Small intestine (tissue), 7 donors: Measurements from ENCODE around the gene COL23A1. TPM values are rescaled to one million over a fixed set of nuclear protein-coding genes. Genes with fewer than 3 reads are reported as not detected.

Experiments
- DNase-seq, 2 donors: peaks; one replicate each; pipeline versions ENCODE4 v3.0.0 to v3.0.0-alpha.2; 2013
- FAIRE-seq: peaks from 2 replicates; lab custom pipeline; 2012; peaks lifted over from hg19 to GRCh38; lab: Jason Lieb, UNC
- H3K27ac ChIP-seq, 3 donors: one replicate each; pipeline ENCODE4 v1.5.1; 2013; ENCODE audit warnings: low read length in 2 of 3, mild to moderate bottlenecking in 2 of 3, control low read depth in 1 of 3, inconsistent platforms in 1 of 3, low read depth in 1 of 3, moderate library complexity in 1 of 3
- H3K27me3 ChIP-seq, 3 donors: one replicate each; pipeline ENCODE4 v1.6.1; 2013; ENCODE audit warnings: low read length in 3 of 3, inconsistent platforms in 1 of 3; ENCODE audit not compliant: control insufficient read depth in 3 of 3, insufficient read depth in 3 of 3
- H3K36me3 ChIP-seq, 3 donors: one replicate each; pipeline ENCODE4 v1.6.1; 2013; ENCODE audit warnings: low read length in 3 of 3, inconsistent platforms in 1 of 3, low read depth in 1 of 3, mild to moderate bottlenecking in 1 of 3, moderate library complexity in 1 of 3; ENCODE audit not compliant: control insufficient read depth in 3 of 3, insufficient read depth in 2 of 3
- H3K4me1 ChIP-seq, 3 donors: one replicate each; pipeline ENCODE4 v1.6.1; 2013; ENCODE audit warnings: low read length in 2 of 3, inconsistent platforms in 1 of 3, low read depth in 1 of 3, mild to moderate bottlenecking in 1 of 3, moderate library complexity in 1 of 3; ENCODE audit not compliant: control insufficient read depth in 3 of 3, insufficient read depth in 2 of 3
- H3K4me3 ChIP-seq, 3 donors: one replicate each; pipeline ENCODE4 v1.5.1; 2013; ENCODE audit warnings: low read length in 3 of 3, control low read depth in 1 of 3, inconsistent platforms in 1 of 3, low read depth in 1 of 3, mild to moderate bottlenecking in 1 of 3, moderate library complexity in 1 of 3
- H3K9me3 ChIP-seq, 2 donors: one replicate each; pipeline ENCODE4 v1.6.1; 2013; ENCODE audit warnings: low read depth in 1 of 2, low read length in 1 of 2; ENCODE audit not compliant: control insufficient read depth in 2 of 2, insufficient read depth in 1 of 2
- WGBS, 3 donors: extraction: QIAGEN DNeasy Blood & Tissue Kit; methylation state at CpG; one replicate each; pipeline ENCODE4 v1.1.7; 2013; 5-methylcytosine and 5-hydroxymethylcytosine counted together
- polyA plus RNA-seq, 4 donors: library from polyadenylated mRNA; stranded (reverse) in 3 of 4; unstranded in 1 of 4; fragments of 200-250 nt in 3 of 4; fragments of 120-200 nt in 1 of 4; gene quantifications; one replicate each; pipeline versions ENCODE4 v1.2.1 to v1.2.3, GENCODE V29; 2013
- donor health status: healthy with polysubstance abuse.
- donor health status: control.
- donor health status: control.
- donor health status: Bipolar disorder and iron deficiency.
- donor health status: healthy.

COL23A1 gene
- polyA plus RNA-seq, 4 donors: 1.4 to 3.2 (median 1.6) TPM; not detected in 1

DNA sequence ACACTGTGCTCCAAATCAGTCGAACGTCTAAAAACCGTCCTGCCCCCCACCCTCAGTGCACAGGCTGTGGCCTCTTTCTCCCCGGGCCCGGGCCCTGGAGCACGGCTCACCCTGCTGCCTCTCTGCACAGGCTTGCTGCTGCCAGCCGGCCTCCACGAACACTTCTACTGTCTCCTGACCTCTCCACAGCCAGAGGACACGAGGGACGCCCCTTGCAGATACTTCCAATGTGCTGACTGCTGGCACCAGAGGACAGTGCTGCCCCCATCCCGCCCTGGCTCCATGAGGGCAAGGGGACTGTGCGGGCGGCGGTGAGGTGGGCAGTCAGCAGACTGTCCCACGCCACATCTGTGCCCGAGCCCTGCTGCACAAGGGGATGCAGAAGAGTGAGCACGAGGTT, 174.8 kb downstream of the COL23A1 start:
- Histone ChIP-seq H3K9me3 (no peaks in the 10 kb centered on the region), H3K4me1 (no peaks in the 10 kb centered on the region), H3K27ac (no peak overlapping the region), H3K4me3 (no peak overlapping the region), H3K27me3 (peaks cover 0 to 2% (median 0%) of the 10 kb centered on the region in 3 donors), H3K36me3 (no peaks in the 10 kb centered on the region)
- no peak for FAIRE-seq
- DNase-seq: no peak
- 76 to 77% (median 76%) methylated on average over 17 of the region's 17 CpGs for WGBS, 3 donors

DNA sequence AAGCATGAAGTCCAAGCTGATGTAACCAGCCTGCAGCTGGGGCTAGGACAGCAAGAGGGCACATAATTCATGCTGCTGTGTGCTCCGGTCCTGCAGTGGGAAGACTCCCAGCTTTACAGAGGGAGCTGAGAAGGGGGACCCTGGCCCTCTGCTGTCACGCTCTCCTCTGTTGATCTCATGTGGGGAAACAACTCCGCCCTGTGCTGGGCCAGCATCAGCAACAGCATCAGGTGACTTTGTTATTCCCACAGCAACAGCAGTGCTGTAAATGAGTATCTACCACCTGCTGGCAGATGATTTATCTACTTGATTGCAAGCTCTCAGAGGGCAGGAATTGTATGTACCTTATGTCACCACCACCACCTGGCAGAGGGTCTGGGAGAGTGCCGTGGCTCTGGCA, 176.2 kb downstream of the COL23A1 start:
- WGBS, 3 donors: 44 to 64% (median 52%) methylated on average over 4 of the region's 4 CpGs
- Histone ChIP-seq H3K27ac (no peak overlapping the region), H3K4me1 (no peaks in the 10 kb centered on the region), H3K27me3 (peaks cover 0 to 2% (median 0%) of the 10 kb centered on the region in 3 donors), H3K9me3 (no peaks in the 10 kb centered on the region), H3K36me3 (no peaks in the 10 kb centered on the region), H3K4me3 (no peak overlapping the region)
- DNase-seq (no peak), FAIRE-seq (no peak)

DNA sequence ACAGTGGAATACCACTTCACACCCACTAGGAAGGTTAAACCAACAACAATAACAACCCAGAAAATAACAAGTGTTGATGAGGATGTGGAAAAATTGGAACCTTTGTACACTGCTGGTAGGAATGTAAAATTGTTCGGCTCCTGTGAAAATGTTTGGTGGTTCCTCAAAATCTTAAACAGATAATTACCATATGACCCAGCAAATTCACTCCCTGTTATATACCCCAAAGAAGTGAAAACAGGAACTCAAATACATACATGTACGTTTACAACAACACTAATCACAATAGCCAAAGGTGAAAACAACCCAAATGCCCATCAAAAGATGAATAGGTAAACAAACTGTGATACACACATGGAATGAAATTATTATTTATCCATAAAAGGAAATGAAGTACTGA, 179.1 kb downstream of the COL23A1 start:
- no peak overlapping the region for H3K4me3 ChIP-seq
- H3K9me3 ChIP-seq: peaks cover 0 to 5% of the 10 kb centered on the region in 2 donors
- 60 to 78% (median 73%) methylated on average over 2 of the region's 2 CpGs for WGBS, 3 donors
- no peak overlapping the region for H3K27ac ChIP-seq
- DNase-seq (no peak), FAIRE-seq (no peak)
- no peaks in the 10 kb centered on the region for H3K4me1 ChIP-seq
- H3K36me3 ChIP-seq: no peaks in the 10 kb centered on the region
- peaks cover 0 to 2% (median 0%) of the 10 kb centered on the region in 3 donors for H3K27me3 ChIP-seq

DNA sequence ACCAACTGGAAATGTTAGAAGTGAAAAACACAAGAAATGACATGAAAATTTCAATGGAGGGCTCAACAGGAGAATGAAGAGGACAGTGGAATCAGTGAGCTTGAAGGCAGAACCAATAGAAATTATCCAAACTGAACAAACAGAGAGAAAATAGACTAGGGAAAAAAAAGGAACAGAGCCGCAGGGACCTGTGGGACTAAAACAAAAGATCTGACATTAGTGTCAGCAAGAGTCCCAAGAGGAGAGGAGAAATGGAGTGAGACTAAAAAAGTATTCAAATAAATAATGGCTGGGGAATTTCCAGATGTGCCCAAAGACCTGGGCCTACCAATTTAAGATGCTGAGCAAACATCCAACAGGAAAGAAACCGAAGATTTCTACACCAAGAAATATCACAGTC, 182.5 kb downstream of the COL23A1 start:
- Histone ChIP-seq H3K27me3 (no peaks in the 10 kb centered on the region), H3K9me3 (peaks cover 0 to 5% of the 10 kb centered on the region in 2 donors), H3K27ac (no peak overlapping the region), H3K4me3 (no peak overlapping the region), H3K4me1 (no peaks in the 10 kb centered on the region), H3K36me3 (no peaks in the 10 kb centered on the region)
- WGBS, 3 donors: 87 to 89% (median 88%) methylated on average over 2 of the region's 2 CpGs
- FAIRE-seq (no peak), DNase-seq (no peak)

DNA sequence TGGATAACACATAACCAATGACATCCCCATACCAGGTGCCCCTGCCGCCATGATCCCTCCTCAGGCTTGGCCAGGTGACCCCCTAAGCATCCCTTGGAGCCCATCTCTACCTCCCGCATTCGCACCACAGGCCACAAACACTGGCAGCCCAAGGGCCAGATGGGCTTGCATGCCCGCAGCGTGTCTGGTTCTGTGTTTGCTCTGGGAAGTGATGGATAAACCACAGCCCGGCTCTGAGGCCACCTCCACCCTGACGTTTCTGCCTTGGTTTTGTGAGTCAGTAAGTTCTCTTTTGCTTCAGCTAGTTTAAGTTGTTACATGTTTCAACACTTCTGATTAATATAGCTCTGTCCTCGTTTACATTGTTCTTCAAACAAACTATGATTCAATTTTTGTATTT, 185.2 kb downstream of the COL23A1 start:
- WGBS, 3 donors: 68 to 73% (median 69%) methylated on average over 8 of the region's 8 CpGs
- Histone ChIP-seq H3K4me1 (no peaks in the 10 kb centered on the region), H3K36me3 (no peaks in the 10 kb centered on the region), H3K9me3 (peaks cover 0 to 5% of the 10 kb centered on the region in 2 donors), H3K27ac (no peak overlapping the region), H3K27me3 (no peaks in the 10 kb centered on the region), H3K4me3 (no peak overlapping the region)
- FAIRE-seq (no peak), DNase-seq (no peak)

DNA sequence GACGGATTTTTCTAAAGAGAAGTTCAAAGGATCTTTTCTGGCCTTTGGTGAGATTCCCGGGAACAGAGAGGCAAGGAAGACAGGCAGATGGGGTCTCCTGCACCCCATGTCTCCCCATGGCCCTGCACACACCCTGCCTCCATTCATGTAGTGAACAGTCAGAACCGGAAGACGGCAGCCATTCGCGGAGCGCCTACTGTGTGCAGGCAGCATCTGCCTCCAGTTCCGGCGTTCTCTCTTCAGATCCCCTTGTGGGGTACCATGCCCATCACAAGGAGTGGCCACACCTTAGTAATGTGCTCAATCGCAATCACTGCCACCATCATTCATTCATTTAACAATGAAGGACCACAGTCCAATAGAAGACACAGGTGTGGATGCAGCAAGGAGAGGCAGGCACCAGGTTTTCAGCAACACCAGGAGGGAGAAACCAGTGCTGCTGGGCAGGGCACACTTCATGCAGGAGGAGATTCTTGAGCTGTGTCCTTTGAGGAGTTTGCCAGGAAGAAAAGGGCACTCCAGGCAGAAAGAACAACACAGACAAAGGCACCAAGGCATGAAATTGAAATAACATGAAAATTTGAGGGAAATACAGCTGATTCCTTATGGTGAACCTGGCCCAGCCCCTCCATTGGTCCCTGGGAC, 186.1 kb downstream of the COL23A1 start:
- Histone ChIP-seq H3K36me3 (no peaks in the 10 kb centered on the region), H3K27ac (no peak overlapping the region), H3K4me1 (no peaks in the 10 kb centered on the region), H3K9me3 (peaks cover 0 to 5% of the 10 kb centered on the region in 2 donors), H3K4me3 (no peak overlapping the region), H3K27me3 (no peaks in the 10 kb centered on the region)
- 92 to 94% (median 94%) methylated on average over 10 of the region's 10 CpGs for WGBS, 3 donors
- FAIRE-seq: no peak
- DNase-seq: no peak

DNA sequence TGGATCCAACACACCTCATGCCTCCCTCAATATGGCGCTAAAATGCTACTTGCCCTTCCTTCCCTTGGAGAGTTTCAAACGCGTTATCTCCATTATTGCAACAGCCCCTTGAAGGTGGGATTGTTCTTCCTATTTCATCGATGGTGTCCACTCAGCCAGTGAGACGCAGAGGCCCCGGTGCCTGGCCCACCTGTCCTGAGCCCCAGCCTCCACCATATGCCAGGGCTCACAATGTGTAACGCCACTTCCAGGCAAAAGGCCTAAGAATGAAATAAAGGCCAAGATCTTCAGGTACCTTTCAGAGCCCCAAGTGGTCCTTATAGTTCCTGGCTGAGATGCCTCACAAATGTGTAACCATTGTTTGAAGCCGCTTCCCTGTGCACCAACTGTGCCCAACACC, 186.8 kb downstream of the COL23A1 start:
- Histone ChIP-seq H3K36me3 (no peaks in the 10 kb centered on the region), H3K4me1 (no peaks in the 10 kb centered on the region), H3K27ac (no peak overlapping the region), H3K27me3 (no peaks in the 10 kb centered on the region), H3K9me3 (peaks cover 0 to 5% of the 10 kb centered on the region in 2 donors), H3K4me3 (no peak overlapping the region)
- DNase-seq (no peak), FAIRE-seq (no peak)
- WGBS, 3 donors: 95 to 98% (median 97%) methylated on average over 8 of the region's 8 CpGs

DNA sequence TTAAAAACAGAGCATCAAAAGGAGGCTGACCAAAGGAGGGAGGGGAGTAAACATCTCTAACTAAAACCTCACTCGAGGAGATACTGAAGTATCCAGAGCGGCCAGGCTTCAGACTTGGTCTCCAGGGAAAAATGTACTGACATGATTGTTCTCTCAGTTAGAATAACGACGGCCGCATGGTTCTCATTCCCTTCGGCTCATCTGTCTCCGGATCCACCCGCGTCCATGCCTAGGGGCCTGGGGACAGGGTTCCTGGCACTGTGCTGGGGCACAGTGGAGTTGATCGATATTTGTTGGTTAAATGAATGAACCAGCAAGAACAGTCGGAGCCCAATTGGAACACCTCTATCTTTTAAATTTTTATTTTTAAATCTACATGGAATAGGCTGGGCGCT, 190.5 kb downstream of the COL23A1 start:
- 61 to 67% (median 64%) methylated on average over 12 of the region's 12 CpGs for WGBS, 3 donors
- Histone ChIP-seq H3K9me3 (no peaks in the 10 kb centered on the region), H3K27ac (no peak overlapping the region), H3K4me1 (no peaks in the 10 kb centered on the region), H3K27me3 (no peaks in the 10 kb centered on the region), H3K4me3 (no peak overlapping the region), H3K36me3 (no peaks in the 10 kb centered on the region)
- DNase-seq (no peak), FAIRE-seq (no peak)
